Stimulated activated memory B cell treated with anti-CD40 and anti-IgM and Interleukin-4, amounts not matched to agents 10 μg/mL and 1 μg/mL and 100 μg/mL, for 72 hours (primary cell): ENCODE results near the gene PRIMPOL.
A peak's percentile ranks its signal among the peaks of the same experiment; 100 is the strongest.

Experiments used
- ATAC-seq: fragments of 150-1000 bp; cut with Tn5 transposase; 2 replicates; pipeline ENCODE4 v1.10.0; 2021
- H3K27ac Mint-ChIP-seq: one replicate; pipeline ENCODE4 v1.8.0; 2022; ENCODE audit warnings: mild to moderate bottlenecking, mixed read lengths
- H3K27me3 Mint-ChIP-seq: one replicate; pipeline ENCODE4 v1.8.0; 2022; ENCODE audit warnings: mixed read lengths
- H3K36me3 Mint-ChIP-seq: one replicate; pipeline ENCODE4 v1.8.0; 2022; ENCODE audit warnings: mixed read lengths
- H3K4me1 Mint-ChIP-seq: one replicate; pipeline ENCODE4 v1.8.0; 2022; ENCODE audit warnings: mixed read lengths
- H3K4me3 Mint-ChIP-seq: one replicate; pipeline ENCODE4 v1.8.0; 2022; ENCODE audit warnings: mild to moderate bottlenecking, moderate library complexity, mixed read lengths
- H3K9me3 Mint-ChIP-seq: one replicate; pipeline ENCODE4 v1.8.0; 2022; ENCODE audit warnings: mixed read lengths

Gene PRIMPOL

DNA sequence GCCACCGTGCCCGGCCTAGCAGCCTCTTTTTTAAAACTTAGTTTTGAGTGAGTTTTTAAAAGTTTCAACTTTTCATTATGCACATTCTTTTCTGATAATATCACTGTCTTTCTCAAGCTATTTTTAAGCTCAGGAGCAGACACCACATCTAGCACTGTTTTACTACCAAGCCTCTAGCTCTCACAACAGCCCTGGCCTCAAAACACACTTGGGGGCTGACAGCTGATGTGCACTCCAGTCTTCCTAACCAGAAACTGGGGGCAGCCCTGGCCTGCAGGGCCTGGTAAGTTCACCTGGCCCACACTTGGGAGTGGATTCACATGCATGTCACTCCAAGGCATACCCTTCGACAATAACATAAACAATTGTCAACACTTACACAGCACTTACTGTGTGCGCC lies 50.4 kb downstream of the PRIMPOL start:
- ATAC-seq, result no peak

DNA sequence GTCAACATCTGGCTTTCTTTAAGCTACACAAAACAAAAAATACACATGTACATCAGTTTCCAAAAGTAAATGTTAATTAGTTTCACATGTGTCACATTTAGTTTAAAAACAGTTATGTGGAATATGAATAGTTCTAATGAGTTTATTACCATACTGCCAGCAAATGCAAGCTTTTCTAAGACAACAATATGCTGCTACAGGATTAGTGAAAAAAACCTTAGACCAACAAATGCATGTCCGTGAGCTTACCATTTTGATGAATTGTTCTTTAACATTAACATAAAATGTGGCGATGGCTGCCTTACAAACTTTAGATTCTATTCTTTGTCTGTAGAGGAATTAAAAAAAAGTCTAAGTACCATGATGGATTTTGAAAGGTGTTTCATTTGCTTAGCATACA lies 52.6 kb downstream of the PRIMPOL start:
- no peak overlapping the region for H3K27ac Mint-ChIP-seq
- H3K4me3 Mint-ChIP-seq, result no peak overlapping the region
- H3K4me1 Mint-ChIP-seq, result no peaks in the 10 kb centered on the region
- ATAC-seq, result no peak
- no peaks in the 10 kb centered on the region for H3K27me3 Mint-ChIP-seq
- peaks cover 26% of the 10 kb centered on the region for H3K36me3 Mint-ChIP-seq
- H3K9me3 Mint-ChIP-seq, result no peaks in the 10 kb centered on the region

More for the DNA sequence above, 50.4 kb downstream of the PRIMPOL start:
- H3K9me3 Mint-ChIP-seq, result no peaks in the 10 kb centered on the region
- peaks cover 8% of the 10 kb centered on the region for H3K36me3 Mint-ChIP-seq
- no peak overlapping the region for H3K4me3 Mint-ChIP-seq
- H3K4me1 Mint-ChIP-seq, result no peaks in the 10 kb centered on the region
- H3K27ac Mint-ChIP-seq, result no peak overlapping the region
- H3K27me3 Mint-ChIP-seq, result no peaks in the 10 kb centered on the region

DNA sequence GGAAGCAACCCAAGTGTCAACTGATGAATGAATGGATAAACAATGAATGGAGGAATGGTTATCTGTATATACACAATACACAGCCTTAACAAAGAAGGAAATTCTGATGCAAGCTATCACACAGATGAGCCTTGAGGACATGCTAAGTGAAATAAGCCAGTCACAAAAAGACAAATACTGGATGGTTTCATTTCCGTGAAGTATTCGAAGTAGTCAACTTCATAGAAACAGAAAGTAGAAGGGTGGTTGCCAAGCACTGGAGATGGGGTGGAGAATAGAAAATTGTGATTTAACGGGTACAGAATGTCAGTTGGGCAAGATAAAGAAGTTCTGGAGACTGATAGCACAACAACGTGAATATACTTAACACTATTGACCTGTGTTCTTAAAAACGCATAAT lies 56.2 kb downstream of the PRIMPOL start:
- Mint-ChIP-seq H3K4me1 (no peaks in the 10 kb centered on the region), H3K27me3 (no peaks in the 10 kb centered on the region), H3K4me3 (no peak overlapping the region), H3K27ac (no peak overlapping the region), H3K36me3 (peaks cover 45% of the 10 kb centered on the region), H3K9me3 (no peaks in the 10 kb centered on the region)
- ATAC-seq, result no peak

DNA sequence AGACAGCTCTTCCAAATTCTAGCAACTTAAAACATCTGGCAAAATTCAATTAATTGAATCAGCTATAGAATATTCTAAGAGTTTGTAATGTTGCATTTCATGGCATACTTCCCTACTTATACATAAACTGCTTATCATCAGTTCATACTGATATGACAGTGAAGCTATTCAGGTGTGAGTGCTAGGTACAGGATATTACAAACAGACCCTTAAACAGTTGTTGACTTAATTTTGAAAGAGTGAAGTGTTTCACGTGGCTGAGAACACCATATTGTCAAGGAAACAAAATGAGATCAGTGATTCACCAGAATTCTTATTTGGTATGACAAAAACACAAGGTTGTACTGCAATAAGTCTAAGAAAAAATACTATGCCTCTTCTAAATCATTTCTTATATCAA lies 56.9 kb downstream of the PRIMPOL start:
- H3K27ac Mint-ChIP-seq, result no peak overlapping the region
- no peak overlapping the region for H3K4me3 Mint-ChIP-seq
- H3K4me1 Mint-ChIP-seq, result no peaks in the 10 kb centered on the region
- peaks cover 45% of the 10 kb centered on the region for H3K36me3 Mint-ChIP-seq
- ATAC-seq, result no peak
- no peaks in the 10 kb centered on the region for H3K9me3 Mint-ChIP-seq
- H3K27me3 Mint-ChIP-seq, result no peaks in the 10 kb centered on the region

DNA sequence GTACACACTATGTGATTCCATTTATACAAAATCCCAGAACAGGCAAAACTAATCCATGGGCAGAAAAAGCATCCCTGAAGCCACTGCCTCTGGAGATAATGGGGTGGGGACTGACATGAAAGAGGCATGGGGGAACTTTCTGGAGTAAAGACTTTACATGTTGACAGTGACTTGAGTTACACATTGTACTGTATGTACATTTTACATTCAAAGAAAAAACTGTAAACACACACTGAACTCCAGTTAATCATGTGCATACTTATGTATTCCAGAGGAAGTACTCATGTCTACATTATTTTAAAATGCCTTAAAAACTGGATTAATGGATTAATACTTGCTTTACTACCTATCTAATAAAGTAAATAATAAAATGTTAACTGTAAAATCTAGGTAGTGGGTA lies 62.8 kb downstream of the PRIMPOL start:
- Mint-ChIP-seq H3K27ac (no peak overlapping the region), H3K36me3 (peaks cover 37% of the 10 kb centered on the region), H3K4me1 (peaks cover 5% of the 10 kb centered on the region), H3K4me3 (no peak overlapping the region), H3K27me3 (no peaks in the 10 kb centered on the region), H3K9me3 (no peaks in the 10 kb centered on the region)
- ATAC-seq, result no peak

DNA sequence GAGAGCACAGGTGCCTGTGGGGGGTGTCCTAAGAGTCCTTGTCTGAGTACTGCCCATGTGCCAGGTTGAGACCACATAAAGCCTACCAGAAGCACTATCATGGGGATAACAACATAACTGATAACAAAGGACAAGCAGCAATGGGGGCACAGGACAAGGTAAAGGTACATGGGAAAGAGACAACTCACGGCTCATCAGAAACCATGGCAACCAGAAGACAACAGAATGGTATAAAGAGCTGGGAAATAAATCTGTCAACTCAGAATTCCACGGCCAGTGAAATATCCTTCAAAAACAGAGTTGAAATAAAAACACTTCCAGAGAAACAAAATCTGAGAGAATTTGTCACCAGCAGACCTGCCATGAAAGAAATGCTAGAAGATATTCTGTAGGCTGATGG lies 64.3 kb downstream of the PRIMPOL start:
- H3K4me1 Mint-ChIP-seq, result peaks cover 6% of the 10 kb centered on the region
- H3K27ac Mint-ChIP-seq, result no peak overlapping the region
- H3K36me3 Mint-ChIP-seq, result peaks cover 32% of the 10 kb centered on the region
- H3K27me3 Mint-ChIP-seq, result no peaks in the 10 kb centered on the region
- no peaks in the 10 kb centered on the region for H3K9me3 Mint-ChIP-seq
- no peak for ATAC-seq
- no peak overlapping the region for H3K4me3 Mint-ChIP-seq

DNA sequence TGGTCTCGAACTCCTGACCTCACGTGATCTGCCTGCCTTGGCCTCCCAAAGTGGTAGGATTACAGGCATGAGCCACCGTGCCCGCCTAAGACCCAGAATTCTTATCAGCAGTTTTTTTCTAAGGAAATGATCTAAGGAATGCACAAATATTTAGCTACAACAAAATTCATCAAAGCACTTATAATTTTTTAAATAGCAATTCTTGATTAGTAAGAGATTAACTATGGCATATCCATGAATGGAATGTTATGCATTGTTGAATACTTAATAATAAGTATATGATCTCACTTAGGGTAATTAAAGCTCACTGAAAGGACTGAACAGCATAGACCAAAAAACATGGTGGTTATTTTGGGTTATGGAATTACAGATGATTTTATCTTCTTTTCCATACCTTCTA lies 66.0 kb downstream of the PRIMPOL start:
- Mint-ChIP-seq H3K27me3 (no peaks in the 10 kb centered on the region), H3K4me3 (no peak overlapping the region), H3K9me3 (peaks cover 5% of the 10 kb centered on the region), H3K4me1 (peaks cover 6% of the 10 kb centered on the region), H3K36me3 (peaks cover 41% of the 10 kb centered on the region), H3K27ac (no peak overlapping the region)
- ATAC-seq, result no peak

DNA sequence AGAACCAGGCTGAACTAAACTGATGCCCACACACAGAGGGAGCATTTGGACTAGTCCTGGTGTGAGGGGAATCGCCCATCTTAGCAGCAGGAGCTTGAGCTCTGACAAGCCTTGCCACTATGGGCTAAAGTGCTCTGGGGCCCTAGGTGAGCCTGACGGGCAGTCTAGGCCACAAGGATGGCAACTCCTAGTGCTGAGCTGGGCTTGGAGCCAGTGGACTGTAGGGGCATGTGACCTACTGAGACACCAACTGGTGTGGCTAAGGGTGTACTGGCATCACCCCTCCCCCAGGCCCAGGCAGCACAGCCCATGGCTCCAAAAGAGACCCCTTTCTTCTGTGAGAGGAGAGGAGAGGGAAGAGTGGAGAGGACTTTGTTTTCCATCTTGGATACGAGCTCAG lies 69.9 kb downstream of the PRIMPOL start:
- H3K9me3 Mint-ChIP-seq, result peaks cover 11% of the 10 kb centered on the region
- no peak for ATAC-seq
- no peak overlapping the region for H3K4me3 Mint-ChIP-seq
- H3K4me1 Mint-ChIP-seq, result peaks cover 6% of the 10 kb centered on the region
- H3K27me3 Mint-ChIP-seq, result no peaks in the 10 kb centered on the region
- no peak overlapping the region for H3K27ac Mint-ChIP-seq
- peaks cover 72% of the 10 kb centered on the region for H3K36me3 Mint-ChIP-seq

DNA sequence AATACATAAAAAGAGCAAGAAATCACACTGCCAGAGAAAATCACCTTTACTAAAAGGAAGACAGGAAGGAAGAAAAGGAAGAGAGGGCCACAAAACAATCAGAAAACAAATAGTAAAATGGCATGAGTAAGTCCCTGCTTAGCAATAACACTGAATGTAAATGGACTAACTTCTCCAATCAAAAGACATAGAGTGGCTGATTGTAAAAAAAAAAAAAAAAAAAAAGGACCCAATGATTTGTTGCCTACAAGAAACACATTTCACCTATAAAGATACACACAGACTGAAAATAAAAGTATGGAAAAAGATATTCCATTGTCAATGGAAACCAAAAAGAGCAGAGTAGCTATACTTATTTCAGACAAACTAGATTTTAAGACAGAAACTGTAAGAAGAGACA lies 71.7 kb downstream of the PRIMPOL start:
- Mint-ChIP-seq H3K27ac (no peak overlapping the region), H3K4me3 (no peak overlapping the region), H3K36me3 (peaks cover 65% of the 10 kb centered on the region), H3K4me1 (peaks cover 15% of the 10 kb centered on the region), H3K27me3 (no peaks in the 10 kb centered on the region), H3K9me3 (peaks cover 11% of the 10 kb centered on the region)
- ATAC-seq, result no peak

DNA sequence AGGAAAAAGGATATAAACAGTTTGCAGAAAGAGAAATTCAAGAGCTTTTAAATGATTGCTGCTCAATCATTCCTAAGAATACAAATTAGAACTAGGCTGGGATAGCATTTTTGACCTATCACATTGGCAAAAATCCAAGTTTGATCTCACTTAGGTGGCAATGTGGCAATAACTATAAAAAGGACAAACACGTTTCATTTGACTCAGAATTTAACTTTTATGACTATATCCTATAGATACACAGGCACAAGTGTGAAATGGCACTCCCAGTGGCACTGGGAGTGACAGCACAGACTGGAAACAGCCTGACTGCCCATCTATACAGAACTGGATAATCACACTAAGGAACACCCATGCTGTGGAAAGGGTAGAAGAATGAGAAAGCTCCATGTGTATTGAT lies 73.3 kb downstream of the PRIMPOL start:
- H3K36me3 Mint-ChIP-seq, result peaks cover 68% of the 10 kb centered on the region
- ATAC-seq, result no peak
- no peak overlapping the region for H3K4me3 Mint-ChIP-seq
- no peaks in the 10 kb centered on the region for H3K27me3 Mint-ChIP-seq
- peaks cover 11% of the 10 kb centered on the region for H3K9me3 Mint-ChIP-seq
- H3K4me1 Mint-ChIP-seq, result peaks cover 15% of the 10 kb centered on the region
- H3K27ac Mint-ChIP-seq, result peak overlapping the region; percentile 5

DNA sequence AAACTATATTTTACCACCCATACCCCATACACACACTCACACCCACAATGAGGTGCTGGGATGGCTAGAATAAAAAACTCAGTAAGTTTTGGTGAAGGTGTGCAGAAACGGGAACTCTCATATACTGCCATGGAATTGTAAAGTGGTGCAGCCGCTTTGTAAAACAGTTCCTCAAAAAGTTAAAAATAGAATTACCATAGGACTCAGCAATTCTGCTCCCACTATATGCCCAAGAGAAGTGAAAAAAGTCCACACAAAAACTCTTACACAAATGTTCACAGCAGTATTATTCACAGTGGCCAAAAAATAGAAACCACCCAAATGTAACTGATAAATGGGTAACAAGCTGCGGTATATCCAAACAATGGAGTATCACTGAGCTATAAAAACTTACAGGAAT lies 77.9 kb downstream of the PRIMPOL start:
- ATAC-seq, result no peak
- Mint-ChIP-seq H3K36me3 (peaks cover 36% of the 10 kb centered on the region), H3K27me3 (no peaks in the 10 kb centered on the region), H3K4me3 (no peak overlapping the region), H3K27ac (no peak overlapping the region), H3K4me1 (peaks cover 15% of the 10 kb centered on the region), H3K9me3 (no peaks in the 10 kb centered on the region)

DNA sequence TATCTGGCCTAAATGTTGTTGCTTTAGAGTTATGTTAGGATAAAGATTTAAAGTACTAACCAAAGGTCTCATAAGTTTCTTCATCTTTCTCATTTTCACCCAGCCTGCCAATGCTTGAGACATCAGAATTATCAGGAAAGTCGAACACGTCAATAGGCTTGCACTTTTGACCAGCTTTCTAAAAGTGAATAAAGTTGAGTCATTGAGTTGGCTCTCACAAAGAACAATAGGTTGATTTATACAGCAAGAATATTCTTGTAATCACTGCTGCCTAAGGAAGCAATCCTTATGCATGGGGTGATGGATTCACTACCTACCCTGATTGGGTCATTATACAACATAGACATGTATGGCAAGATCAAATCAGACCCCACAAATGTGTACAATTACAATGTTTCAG lies 79.3 kb downstream of the PRIMPOL start:
- no peaks in the 10 kb centered on the region for H3K27me3 Mint-ChIP-seq
- ATAC-seq, result no peak
- H3K4me3 Mint-ChIP-seq, result no peak overlapping the region
- peaks cover 22% of the 10 kb centered on the region for H3K36me3 Mint-ChIP-seq
- no peak overlapping the region for H3K27ac Mint-ChIP-seq
- H3K9me3 Mint-ChIP-seq, result no peaks in the 10 kb centered on the region
- H3K4me1 Mint-ChIP-seq, result peaks cover 23% of the 10 kb centered on the region

DNA sequence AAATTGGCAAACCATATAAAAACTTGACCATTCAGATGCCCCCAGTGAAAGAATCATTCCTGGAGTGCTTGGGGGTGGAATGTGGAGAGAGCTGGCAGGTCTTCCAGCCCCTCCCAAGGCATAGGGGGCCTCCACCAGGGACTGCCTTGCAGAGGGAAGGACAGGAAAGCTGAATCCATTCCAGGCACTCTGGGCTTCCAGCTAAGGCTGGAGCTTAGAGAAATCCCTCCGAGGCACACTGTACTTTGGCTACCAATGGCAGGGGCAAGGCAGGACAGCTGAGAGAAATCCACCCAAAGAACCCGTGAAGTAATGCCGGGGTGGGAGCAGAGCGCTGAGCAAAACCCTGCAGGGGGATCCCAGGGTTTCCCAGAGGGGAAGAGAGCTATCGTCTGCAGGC lies 80.4 kb downstream of the PRIMPOL start:
- ATAC-seq, result no peak
- Mint-ChIP-seq H3K9me3 (no peaks in the 10 kb centered on the region), H3K4me3 (no peak overlapping the region), H3K36me3 (peaks cover 20% of the 10 kb centered on the region), H3K27me3 (no peaks in the 10 kb centered on the region), H3K4me1 (peaks cover 23% of the 10 kb centered on the region), H3K27ac (no peak overlapping the region)

DNA sequence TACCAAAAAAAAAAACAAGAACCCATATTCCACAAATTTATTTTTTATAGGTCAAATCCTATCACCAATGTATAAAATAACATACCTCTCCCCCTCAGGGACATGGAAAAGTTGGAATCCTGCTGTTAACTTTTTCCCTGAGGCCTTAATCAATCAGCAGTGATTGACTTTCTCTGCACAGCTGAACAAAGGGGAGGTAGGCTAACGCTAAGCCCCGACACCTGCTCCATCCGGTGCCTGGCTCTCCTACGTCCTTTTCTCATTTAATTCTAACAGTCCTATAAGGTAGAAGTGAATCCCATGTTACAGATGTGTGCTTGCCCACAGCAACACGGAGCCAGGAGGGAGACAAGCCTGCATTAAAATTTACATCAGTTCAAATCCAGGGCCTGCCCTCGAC lies 81.5 kb downstream of the PRIMPOL start:
- Mint-ChIP-seq H3K4me1 (peaks cover 16% of the 10 kb centered on the region), H3K4me3 (no peak overlapping the region), H3K36me3 (peaks cover 20% of the 10 kb centered on the region), H3K27ac (no peak overlapping the region), H3K27me3 (no peaks in the 10 kb centered on the region), H3K9me3 (no peaks in the 10 kb centered on the region)
- no peak for ATAC-seq

DNA sequence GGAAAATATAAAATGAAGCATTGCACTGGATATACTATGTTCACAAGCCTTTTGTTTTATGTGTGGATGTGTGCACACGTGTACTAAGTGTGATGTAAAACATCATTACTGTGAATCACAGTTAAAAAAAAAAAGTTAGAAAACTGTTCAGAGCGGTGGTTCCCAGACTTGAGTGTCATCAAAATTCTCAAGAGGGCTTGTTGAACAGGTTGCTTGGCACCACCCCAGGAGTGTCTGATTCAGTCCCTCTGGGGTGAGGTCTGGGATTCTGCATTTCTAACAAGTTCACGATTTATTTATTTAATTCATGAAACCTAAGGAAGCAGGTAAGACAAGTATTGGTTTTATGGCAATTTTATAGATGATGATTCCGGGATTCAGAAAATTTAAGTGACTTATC lies 82.6 kb downstream of the PRIMPOL start:
- no peak for ATAC-seq
- Mint-ChIP-seq H3K4me1 (peaks cover 9% of the 10 kb centered on the region), H3K27ac (peak overlapping the region; percentile 84), H3K36me3 (peaks cover 14% of the 10 kb centered on the region), H3K4me3 (no peak overlapping the region), H3K27me3 (no peaks in the 10 kb centered on the region), H3K9me3 (no peaks in the 10 kb centered on the region)

DNA sequence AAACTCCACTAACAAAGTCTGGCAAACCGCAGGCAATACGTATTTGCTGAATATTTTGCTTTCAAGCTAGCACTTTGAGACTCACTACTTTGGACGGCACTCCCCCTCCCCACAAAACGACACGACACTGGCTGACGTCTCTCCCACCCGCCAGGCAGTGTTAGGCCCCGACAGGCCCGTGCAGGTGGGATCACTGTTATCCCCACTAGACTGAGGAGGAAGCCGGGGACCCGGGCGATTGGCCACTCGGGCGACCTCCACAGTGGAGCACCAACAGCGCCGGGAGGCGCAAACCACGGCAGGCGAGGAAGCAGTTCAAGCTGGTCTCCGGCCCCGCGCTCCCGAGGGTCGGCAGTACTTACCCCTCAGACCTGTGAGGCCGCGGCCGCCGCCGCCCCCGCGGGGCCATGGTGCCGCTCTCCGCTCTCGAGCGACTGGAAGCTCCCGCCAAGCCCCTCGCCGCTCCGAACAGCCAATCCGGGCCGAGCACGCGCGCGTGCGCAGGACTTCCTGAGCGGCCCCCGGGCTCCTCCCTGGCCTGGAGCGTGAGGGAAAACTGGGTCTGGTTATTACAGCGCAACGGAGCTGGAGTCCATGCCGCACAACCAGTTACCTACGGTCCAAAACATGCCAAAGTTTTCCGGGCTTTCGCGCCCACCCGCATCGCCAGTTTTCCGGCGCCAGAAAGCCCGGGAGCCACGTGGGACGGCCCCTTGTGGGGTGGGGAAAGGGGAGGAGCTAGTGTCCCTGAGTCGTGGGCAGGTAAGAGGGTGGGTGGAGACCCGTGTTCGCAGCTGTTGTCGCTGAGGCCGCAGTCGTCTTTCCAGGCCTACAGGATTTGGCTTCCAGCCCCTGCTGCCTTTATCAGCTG lies 84.4 kb downstream of the PRIMPOL start, which contains the start of gene CENPU:
Gene CENPU, minus strand, starts transcription at position 443 of the 871 bp plus-strand sequence. Its CDS starts 34 bp downstream, at position 409.
- Mint-ChIP-seq H3K4me1 (peaks cover 9% of the 10 kb centered on the region), H3K27me3 (no peaks in the 10 kb centered on the region), H3K27ac (peak within 1 kb of the TSS; percentile 84), H3K36me3 (no peaks in the 10 kb centered on the region), H3K9me3 (no peaks in the 10 kb centered on the region), H3K4me3 (peak within 1 kb of the TSS; percentile 94)
- peak; percentile 98 for ATAC-seq
